GM21786 (cell line): Measurements from ENCODE around the gene BRINP2.
"Not testable (repeated sequence)": the region's sequence is repeated elsewhere in the genome, so short reads cannot be mapped to it uniquely, and the experiment has no call there.

Experiments
- ATAC-seq: cut with Tn5 transposase; IDR thresholded peaks from one replicate; pipeline ENCODE4 v1.9.1; 2021; ENCODE audit not compliant: unreplicated experiment

The BRINP2 gene

GRCh38 chr1:177310326-177310725 lies 139.6 kb downstream of the BRINP2 start:
- ATAC-seq = no peak

GRCh38 chr1:177311111-177311510 lies 140.4 kb downstream of the BRINP2 start:
- ATAC-seq = no peak

- ATAC-seq = no peak
These were observed 140.8 kb downstream of the BRINP2 start for GRCh38 chr1:177311586-177311985.

- ATAC-seq = no peak
These were observed 144.5 kb downstream of the BRINP2 start for GRCh38 chr1:177315261-177315660.

- ATAC-seq = no peak
These were observed 145.0 kb downstream of the BRINP2 start for GRCh38 chr1:177315761-177316160.

GRCh38 chr1:177321434-177321833 lies 150.7 kb downstream of the BRINP2 start:
- not testable (repeated sequence) for ATAC-seq

GRCh38 chr1:177328251-177328650 lies 157.5 kb downstream of the BRINP2 start:
- no peak for ATAC-seq

- ATAC-seq = no peak
These were observed 159.1 kb downstream of the BRINP2 start for GRCh38 chr1:177329871-177330270.
